GM23338 (cell line): ENCODE data around the gene AP2B1.

ENCODE experiments used
- EZH2 ChIP-seq: fragments of 200-600 bp; sonication (generic); IDR thresholded peaks from one replicate; pipeline ENCODE4 v1.8.0; 2017; ENCODE audit warnings: antibody characterized with exemption, mild to moderate bottlenecking, low read depth; ENCODE audit not compliant: unreplicated experiment
- EZH2phosphoT487 ChIP-seq: fragments of 200-600 bp; sonication (generic); IDR thresholded peaks from one replicate; pipeline ENCODE4 v1.8.1; 2018; ENCODE audit warnings: antibody characterized with exemption; ENCODE audit not compliant: unreplicated experiment
- JUNB ChIP-seq: IDR thresholded peaks from one replicate; pipeline ENCODE4 v1.6.1; 2016; ENCODE audit warnings: antibody characterized with exemption; ENCODE audit not compliant: unreplicated experiment
- TF ChIP-seq, protein P1 (sequence below), 2 experiments: fragments of 200-600 bp in 1 of 2; sonication (generic) in 1 of 2; conservative IDR thresholded peaks; 2 replicates each; pipeline versions ENCODE4 v1.5.1 to v1.6.1; 2016 to 2017; ENCODE audit warnings: antibody characterized with exemption in 2 of 2, low read depth in 2 of 2, mild to moderate bottlenecking in 2 of 2, moderate library complexity in 1 of 2
- TF ChIP-seq, protein P2 (sequence below): IDR thresholded peaks from one replicate; pipeline ENCODE4 v1.6.1; 2018; ENCODE audit warnings: antibody characterized with exemption; ENCODE audit not compliant: unreplicated experiment
- TF ChIP-seq, protein P3 (sequence below): IDR thresholded peaks from 2 replicates; pipeline ENCODE4 v1.6.1; 2016; ENCODE audit warnings: antibody characterized with exemption

DNA sequence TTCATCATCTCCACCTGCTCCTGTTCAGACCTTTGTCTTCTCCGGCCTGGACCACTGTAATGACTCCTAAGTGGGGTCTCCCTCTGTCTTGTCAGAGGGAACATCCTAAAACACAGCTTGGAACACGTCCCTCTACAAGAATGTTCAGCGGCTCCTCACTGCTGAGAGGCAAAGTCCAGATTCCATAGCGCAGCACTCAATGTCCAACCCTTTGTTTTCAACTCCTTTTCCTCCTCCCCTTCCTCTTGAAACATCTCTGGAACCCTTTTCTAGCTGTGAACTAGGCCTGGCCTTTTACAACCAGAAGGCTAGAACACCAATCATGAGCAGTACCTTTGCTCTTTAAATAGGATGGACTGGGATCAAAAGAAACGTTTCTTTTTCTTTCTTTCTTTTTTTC, 174.5 kb downstream of the AP2B1 start:
- TF ChIP-seq, protein P1, sequence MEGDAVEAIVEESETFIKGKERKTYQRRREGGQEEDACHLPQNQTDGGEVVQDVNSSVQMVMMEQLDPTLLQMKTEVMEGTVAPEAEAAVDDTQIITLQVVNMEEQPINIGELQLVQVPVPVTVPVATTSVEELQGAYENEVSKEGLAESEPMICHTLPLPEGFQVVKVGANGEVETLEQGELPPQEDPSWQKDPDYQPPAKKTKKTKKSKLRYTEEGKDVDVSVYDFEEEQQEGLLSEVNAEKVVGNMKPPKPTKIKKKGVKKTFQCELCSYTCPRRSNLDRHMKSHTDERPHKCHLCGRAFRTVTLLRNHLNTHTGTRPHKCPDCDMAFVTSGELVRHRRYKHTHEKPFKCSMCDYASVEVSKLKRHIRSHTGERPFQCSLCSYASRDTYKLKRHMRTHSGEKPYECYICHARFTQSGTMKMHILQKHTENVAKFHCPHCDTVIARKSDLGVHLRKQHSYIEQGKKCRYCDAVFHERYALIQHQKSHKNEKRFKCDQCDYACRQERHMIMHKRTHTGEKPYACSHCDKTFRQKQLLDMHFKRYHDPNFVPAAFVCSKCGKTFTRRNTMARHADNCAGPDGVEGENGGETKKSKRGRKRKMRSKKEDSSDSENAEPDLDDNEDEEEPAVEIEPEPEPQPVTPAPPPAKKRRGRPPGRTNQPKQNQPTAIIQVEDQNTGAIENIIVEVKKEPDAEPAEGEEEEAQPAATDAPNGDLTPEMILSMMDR (conservative IDR thresholded peaks at IDR 0.05; ENCODE audit: low read depth in 2 of 2), result no peak
- TF ChIP-seq JUNB (no peak), EZH2 (no peak), EZH2phosphoT487 (no peak)
- TF ChIP-seq, protein P2, sequence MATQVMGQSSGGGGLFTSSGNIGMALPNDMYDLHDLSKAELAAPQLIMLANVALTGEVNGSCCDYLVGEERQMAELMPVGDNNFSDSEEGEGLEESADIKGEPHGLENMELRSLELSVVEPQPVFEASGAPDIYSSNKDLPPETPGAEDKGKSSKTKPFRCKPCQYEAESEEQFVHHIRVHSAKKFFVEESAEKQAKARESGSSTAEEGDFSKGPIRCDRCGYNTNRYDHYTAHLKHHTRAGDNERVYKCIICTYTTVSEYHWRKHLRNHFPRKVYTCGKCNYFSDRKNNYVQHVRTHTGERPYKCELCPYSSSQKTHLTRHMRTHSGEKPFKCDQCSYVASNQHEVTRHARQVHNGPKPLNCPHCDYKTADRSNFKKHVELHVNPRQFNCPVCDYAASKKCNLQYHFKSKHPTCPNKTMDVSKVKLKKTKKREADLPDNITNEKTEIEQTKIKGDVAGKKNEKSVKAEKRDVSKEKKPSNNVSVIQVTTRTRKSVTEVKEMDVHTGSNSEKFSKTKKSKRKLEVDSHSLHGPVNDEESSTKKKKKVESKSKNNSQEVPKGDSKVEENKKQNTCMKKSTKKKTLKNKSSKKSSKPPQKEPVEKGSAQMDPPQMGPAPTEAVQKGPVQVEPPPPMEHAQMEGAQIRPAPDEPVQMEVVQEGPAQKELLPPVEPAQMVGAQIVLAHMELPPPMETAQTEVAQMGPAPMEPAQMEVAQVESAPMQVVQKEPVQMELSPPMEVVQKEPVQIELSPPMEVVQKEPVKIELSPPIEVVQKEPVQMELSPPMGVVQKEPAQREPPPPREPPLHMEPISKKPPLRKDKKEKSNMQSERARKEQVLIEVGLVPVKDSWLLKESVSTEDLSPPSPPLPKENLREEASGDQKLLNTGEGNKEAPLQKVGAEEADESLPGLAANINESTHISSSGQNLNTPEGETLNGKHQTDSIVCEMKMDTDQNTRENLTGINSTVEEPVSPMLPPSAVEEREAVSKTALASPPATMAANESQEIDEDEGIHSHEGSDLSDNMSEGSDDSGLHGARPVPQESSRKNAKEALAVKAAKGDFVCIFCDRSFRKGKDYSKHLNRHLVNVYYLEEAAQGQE, result no peak
- TF ChIP-seq, protein P3, sequence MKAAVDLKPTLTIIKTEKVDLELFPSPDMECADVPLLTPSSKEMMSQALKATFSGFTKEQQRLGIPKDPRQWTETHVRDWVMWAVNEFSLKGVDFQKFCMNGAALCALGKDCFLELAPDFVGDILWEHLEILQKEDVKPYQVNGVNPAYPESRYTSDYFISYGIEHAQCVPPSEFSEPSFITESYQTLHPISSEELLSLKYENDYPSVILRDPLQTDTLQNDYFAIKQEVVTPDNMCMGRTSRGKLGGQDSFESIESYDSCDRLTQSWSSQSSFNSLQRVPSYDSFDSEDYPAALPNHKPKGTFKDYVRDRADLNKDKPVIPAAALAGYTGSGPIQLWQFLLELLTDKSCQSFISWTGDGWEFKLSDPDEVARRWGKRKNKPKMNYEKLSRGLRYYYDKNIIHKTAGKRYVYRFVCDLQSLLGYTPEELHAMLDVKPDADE, result no peak
